NCI-H2171 (cell line): ENCODE measurements around the gene NTN1.

ENCODE experiments used
- DNase-seq: peaks from one replicate; lab custom pipeline; 2025; lab: John Stamatoyannopoulos, UW

Gene NTN1

DNA sequence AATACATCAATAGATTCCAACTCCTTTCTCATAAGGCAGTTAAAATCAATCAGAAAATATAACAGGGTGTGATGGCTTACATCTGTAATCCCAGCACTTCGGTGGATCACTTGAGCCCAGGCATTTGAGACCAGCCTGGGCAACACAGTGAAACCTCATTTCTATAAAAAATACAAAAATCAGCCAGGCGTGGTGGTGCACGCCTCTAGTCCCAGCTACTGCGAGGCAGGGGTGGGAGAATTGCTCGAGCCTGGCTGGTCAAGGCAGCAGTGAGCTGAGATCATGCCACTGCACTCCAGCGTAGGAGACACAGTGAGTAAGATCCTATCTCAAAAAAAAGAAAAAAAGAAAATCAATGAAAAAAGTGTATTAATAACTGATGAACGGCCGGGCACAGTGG, 258.6 kb downstream of the NTN1 start:
- no peak for DNase-seq

GRCh38 chr17:9283909-9284308, 262.6 kb downstream of the NTN1 start:
- no peak for DNase-seq

GRCh38 chr17:9284884-9285283, 263.6 kb downstream of the NTN1 start:
- DNase-seq, result no peak

GRCh38 chr17:9285602-9286427, 264.5 kb downstream of the NTN1 start:
- DNase-seq, result no peak

GRCh38 chr17:9286434-9286833, 265.1 kb downstream of the NTN1 start:
- DNase-seq, result no peak

- no peak for DNase-seq
These were observed 266.0 kb downstream of the NTN1 start for GRCh38 chr17:9287306-9287705.

DNA sequence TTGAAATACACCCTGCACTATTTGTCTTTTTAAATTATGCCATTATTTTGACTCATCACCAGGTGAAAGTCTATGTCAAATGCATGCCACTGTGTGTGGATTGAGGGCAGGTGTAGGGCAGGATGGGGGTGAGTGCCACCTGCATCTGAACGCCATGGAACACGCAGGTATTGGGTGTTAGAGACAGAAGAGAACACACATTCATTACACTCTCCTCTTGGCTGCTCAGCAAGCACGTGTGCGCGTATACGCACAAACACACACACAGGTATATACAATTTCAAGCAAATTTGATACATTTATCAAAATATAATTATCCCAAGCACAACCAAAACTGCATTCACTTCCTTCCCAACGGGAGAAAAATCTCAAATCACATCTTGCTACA, 268.9 kb downstream of the NTN1 start:
- DNase-seq, result no peak

DNA sequence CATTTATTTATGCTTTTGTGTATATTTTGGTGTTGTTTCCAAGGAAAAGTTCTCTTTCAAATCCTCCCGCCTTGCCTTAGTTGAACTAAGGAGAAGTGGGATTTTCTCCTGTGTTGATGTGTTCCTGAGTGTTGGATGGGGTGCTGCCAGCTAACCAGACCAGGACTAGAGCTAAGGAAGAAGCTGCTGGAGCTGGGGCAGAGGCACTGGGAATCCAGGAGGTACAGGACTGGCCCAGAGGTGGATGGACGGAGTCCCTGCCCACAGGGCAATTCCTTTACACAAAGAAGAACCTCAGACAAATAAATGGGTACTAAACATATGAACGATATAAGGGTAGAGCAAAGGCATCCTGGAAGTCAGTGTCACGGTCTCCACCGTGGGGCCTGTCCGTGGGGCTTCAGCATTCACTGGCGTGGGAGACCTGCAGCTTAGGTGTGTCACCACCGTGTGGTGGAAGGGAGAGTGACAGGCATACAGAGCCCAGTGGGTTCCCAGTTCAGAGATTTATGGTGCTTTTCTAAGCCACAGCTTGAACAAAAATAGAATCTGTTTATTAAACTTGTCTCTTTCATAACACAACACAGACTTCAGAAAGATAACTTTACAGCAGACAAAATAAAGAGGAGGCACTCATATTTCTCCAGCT, 270.7 kb downstream of the NTN1 start:
- no peak for DNase-seq

- DNase-seq, result no peak
These were observed 271.2 kb downstream of the NTN1 start for GRCh38 chr17:9292561-9292941.
